GM12878 (cell line): Measurements from ENCODE around the gene BSND. TPM values are rescaled to one million over a fixed set of nuclear protein-coding genes. Genes with fewer than 3 reads are reported as not detected.

Source experiments
- ATAC-seq: fragments of 200-7000 bp; cut with Tn5 transposase; 3 replicates; pipeline ENCODE4 v1.9.1; 2020; ENCODE audit warnings: mild to moderate bottlenecking, moderate library complexity
- BruUV-seq: library from RNA; stranded (reverse); fragments of 400-500 nt; replicated peaks from 2 replicates; lab custom pipeline; 2021; lab: Mats Ljungman, UMichigan
- CTCF ChIA-PET: fragments of 300-600 bp; sonication (Branson Sonifier 250); formaldehyde crosslinking; extraction: SDS; loops from one replicate; lab custom pipeline; 2021; ENCODE audit warnings: inconsistent platforms; lab: Yijun Ruan, JAX
- POLR2A ChIA-PET: fragments of 350-600 bp; formaldehyde crosslinking; extraction: SDS; loops from one replicate; lab custom pipeline; 2021; ENCODE audit warnings: inconsistent platforms; lab: Charles Lee
- RAD21 ChIA-PET: fragments of 300-600 bp; sonication (Branson Sonifier 250); formaldehyde crosslinking; loops from one replicate; lab custom pipeline; 2023; ENCODE audit warnings: antibody characterized with exemption; ENCODE audit not compliant: unreplicated experiment; lab: Charles Lee
- SMC1A ChIA-PET: fragments of 300-600 bp; sonication (Branson Sonifier 250); formaldehyde crosslinking; loops from one replicate; lab custom pipeline; 2023; ENCODE audit not compliant: unreplicated experiment, uncharacterized antibody; lab: Charles Lee
- DNase-seq: peaks from one replicate; pipeline ENCODE4 v3.0.0-alpha.2; 2011; ENCODE audit warnings: low read depth, low spot score
- FAIRE-seq: peaks from 3 replicates; lab custom pipeline; 2011; peaks lifted over from hg19 to GRCh38; lab: Jason Lieb, UNC
- H2AFZ ChIP-seq: 2 replicates; pipeline ENCODE4 v1.6.0; 2011; ENCODE audit warnings: low read depth, low read length, control low read depth; ENCODE audit not compliant: control insufficient read depth
- H3K27ac ChIP-seq: 2 replicates; pipeline ENCODE4 v1.5.1; 2011; ENCODE audit warnings: control low read depth; ENCODE audit not compliant: control insufficient read depth, insufficient read depth
- H3K27me3 ChIP-seq, 2 experiments: replicated peaks in 1 of 2; 2 replicates each; pipeline versions ENCODE4 v1.6.0 to v1.6.1; 2011; ENCODE audit warnings: low read length in 1 of 2; ENCODE audit not compliant: control insufficient read depth in 2 of 2, insufficient read depth in 2 of 2
- H3K36me3 ChIP-seq, 2 experiments: 2 replicates each; pipeline ENCODE4 v1.5.1; 2011; ENCODE audit warnings: low read length in 1 of 2; ENCODE audit not compliant: control insufficient read depth in 2 of 2, insufficient read depth in 2 of 2
- H3K4me1 ChIP-seq: 2 replicates; pipeline ENCODE4 v1.6.1; 2011; ENCODE audit warnings: mild to moderate bottlenecking, low read length, moderate library complexity, mixed read lengths; ENCODE audit not compliant: control insufficient read depth, insufficient read depth
- H3K4me2 ChIP-seq: 2 replicates; pipeline ENCODE4 v1.6.0; 2011; ENCODE audit warnings: control low read depth; ENCODE audit not compliant: control insufficient read depth, insufficient read depth
- H3K4me3 ChIP-seq: fragments of 200-600 bp; sonication (generic); 2 replicates; pipeline ENCODE4 v1.5.1; 2016
- H3K79me2 ChIP-seq: 2 replicates; pipeline ENCODE4 v1.6.0; 2011; ENCODE audit warnings: low read length; ENCODE audit not compliant: control insufficient read depth, insufficient read depth
- H3K9ac ChIP-seq: 2 replicates; pipeline ENCODE4 v1.8.0; 2011; ENCODE audit warnings: low read length, control low read depth, mixed read lengths; ENCODE audit not compliant: control insufficient read depth, insufficient read depth
- H3K9me3 ChIP-seq: replicated peaks from 3 replicates; pipeline ENCODE4 v1.5.1; 2011; ENCODE audit warnings: mild to moderate bottlenecking, low read length; ENCODE audit not compliant: control insufficient read depth, insufficient read depth
- H4K20me1 ChIP-seq: 2 replicates; pipeline ENCODE4 v1.6.0; 2011; ENCODE audit not compliant: control insufficient read depth, insufficient read depth
- CTCF ChIP-seq, 3 experiments: IDR thresholded peaks in 2 of 3; conservative IDR thresholded peaks in 1 of 3; 2 replicates each; pipeline ENCODE4 v1.5.1; 2011; ENCODE audit warnings: low read depth in 3 of 3, low read length in 3 of 3, mild to moderate bottlenecking in 3 of 3, control low read depth in 2 of 3, moderate library complexity in 2 of 3, inconsistent platforms in 1 of 3, mixed read lengths in 1 of 3; ENCODE audit not compliant: control insufficient read depth in 2 of 3, insufficient read depth in 1 of 3; ENCODE audit errors: extremely low read depth in 1 of 3
- EZH2 ChIP-seq: IDR thresholded peaks from 2 replicates; pipeline ENCODE4 v1.6.1; 2012; ENCODE audit warnings: low read depth, mild to moderate bottlenecking, control low read depth, inconsistent platforms, low read length, borderline replicate concordance; ENCODE audit not compliant: control insufficient read depth
- PKNOX1 ChIP-seq: fragments of 450-650 bp; IDR thresholded peaks from 2 replicates; pipeline ENCODE4 v1.6.1; 2016; ENCODE audit warnings: mild to moderate bottlenecking
- RAD21 ChIP-seq: IDR thresholded peaks from 2 replicates; pipeline ENCODE4 v1.6.1; 2011; ENCODE audit warnings: mild to moderate bottlenecking, low read depth, low read length, moderate library complexity; ENCODE audit not compliant: insufficient read depth
- RB1 ChIP-seq: fragments of 450-650 bp; formaldehyde crosslinking; IDR thresholded peaks from 2 replicates; pipeline ENCODE4 v1.6.1; 2017; ENCODE audit warnings: mild to moderate bottlenecking, borderline replicate concordance
- RELA ChIP-seq: fragments of 450-650 bp; IDR thresholded peaks from 2 replicates; pipeline ENCODE4 v1.8.0; 2014; ENCODE audit warnings: borderline replicate concordance; ENCODE audit not compliant: partially characterized antibody
- SMARCA5 ChIP-seq: fragments of 450-650 bp; IDR thresholded peaks from 2 replicates; pipeline ENCODE4 v1.6.1; 2017; ENCODE audit warnings: mild to moderate bottlenecking
- SMC3 ChIP-seq: IDR thresholded peaks from 2 replicates; pipeline ENCODE4 v1.6.1; 2011; ENCODE audit warnings: low read length, improper control_type of control experiment, borderline replicate concordance
- TARDBP ChIP-seq: IDR thresholded peaks from 2 replicates; pipeline ENCODE4 v1.6.1; 2016; ENCODE audit warnings: borderline replicate concordance
- YY1 ChIP-seq: IDR thresholded peaks from 2 replicates; pipeline ENCODE4 v1.6.1; 2011; ENCODE audit warnings: low read depth, mild to moderate bottlenecking, low read length
- ZNF207 ChIP-seq: fragments of 450-650 bp; IDR thresholded peaks from 2 replicates; pipeline ENCODE4 v1.6.1; 2014; ENCODE audit warnings: antibody characterized with exemption, mild to moderate bottlenecking, borderline replicate concordance
- WGBS: methylation state at CpG from one replicate; pipeline ENCODE4 v1.1.6; 2016; ENCODE audit warnings: low lambda C conversion rate; ENCODE audit not compliant: insufficient replicate concordance, insufficient coverage; ENCODE audit errors: missing lambda C conversion rate; 5-methylcytosine and 5-hydroxymethylcytosine counted together
- in situ Hi-C: fragments of 300-500 bp; cut with MboI; formaldehyde crosslinking; loops from 9 replicates; pipeline ENCODE4 v1.14.3; 2018; ENCODE audit warnings: mixed read lengths
- intact Hi-C: fragments of 100-400 bp; cut with micrococcal nuclease; formaldehyde crosslinking; loops from one replicate; pipeline ENCODE4 v1.14.2; 2022; ENCODE audit not compliant: unreplicated experiment
- polyA plus RNA-seq, 11 experiments: library from polyadenylated mRNA; depleted of rRNA in 4 of 11; unstranded in 6 of 11; stranded (reverse) in 5 of 11; fragments of >200 nt; fragmentation: Nextera tagmentation in 4 of 11; fragmentation: Illumina TruSeq in 1 of 11; extraction: Ambion mirVana in 4 of 11; extraction: Trizol in 1 of 11; gene quantifications; 1 replicate in 1 of 11; 2 replicates in 10 of 11; pipeline versions ENCODE4 v1.2.1 to v1.2.3, GENCODE V29; 2011 to 2016; ENCODE audit warnings: inconsistent platforms in 2 of 11, missing spikeins in 2 of 11, low read depth in 1 of 11
- total RNA-seq, 4 experiments: library from RNA; depleted of rRNA in 3 of 4; stranded (reverse); fragments of >200 nt in 3 of 4; fragmentation: Illumina TruSeq in 1 of 4; extraction: Trizol in 1 of 4; gene quantifications; 2 replicates each; pipeline versions ENCODE4 v1.2.1 to v1.2.3, GENCODE V29; 2013 to 2021

Gene BSND
- total and polyA plus RNA-seq, 10 of the 15 experiments (the other 5 are each of a cell fraction or from before 2014, with no cell fraction given): not detected

GRCh38 chr1:54996359-54996868, 2.3 kb upstream of the BSND start:
- H3K27ac ChIP-seq: no peak overlapping the region
- no peak for TF ChIP-seq TARDBP
- peak; percentile 89 for TF ChIP-seq SMARCA5
- peak; percentile 41; the same call in 1 of the 2 replicates for TF ChIP-seq RB1
- TF ChIP-seq EZH2: no peak
- TF ChIP-seq RAD21: peak; percentile 97
- TF ChIP-seq ZNF207: no peak
- peak; percentile 59 to 88 (median 87) for TF ChIP-seq CTCF (IDR thresholded peaks at IDR 0.05 in 2 of 3, conservative IDR thresholded peaks at IDR 0.05 in 1 of 3; ENCODE audit: control insufficient read depth in 2 of 3, extremely low read depth in 1 of 3, insufficient read depth in 1 of 3, low read depth in 3 of 3, low read length in 3 of 3)
- TF ChIP-seq PKNOX1: no peak
- peak; percentile 86 for TF ChIP-seq YY1
- TF ChIP-seq RELA: no peak
- TF ChIP-seq SMC3: peak; percentile 95
- H3K27me3 ChIP-seq: peaks cover 2 to 5% of the 10 kb centered on the region in 2 experiments
- in situ Hi-C loops: loop anchor here (5.0 kb wide), 1 partner anchor 44 kb away; no protein-coding TSS in a partner anchor
- H3K4me2 ChIP-seq: peak overlapping the region; percentile 3; the same call in 1 of the 2 replicates
- DNase-seq: no peak
- H2AFZ ChIP-seq: peak overlapping the region; percentile 1
- no peaks in the 10 kb centered on the region; the same call in 1 of the 2 replicates for H4K20me1 ChIP-seq
- H3K4me3 ChIP-seq: no peak overlapping the region
- no peaks in the 10 kb centered on the region for H3K36me3 ChIP-seq
- ChIA-PET CTCF (interaction anchor here (0.7 to 19.5 kb wide), 18 partner anchors 9 to 123 kb away, joined by 3 to 436 read pairs (median 5); no protein-coding TSS in a partner anchor), SMC1A (interaction anchor here (0.8 to 6.7 kb wide), 8 partner anchors 12 to 56 kb away, joined by 3 to 147 read pairs (median 4); no protein-coding TSS in a partner anchor), POLR2A (no interaction called here), RAD21 (interaction anchor here (0.6 to 5.0 kb wide), 4 partner anchors 14 to 507 kb away, joined by 3 to 156 read pairs (median 4); no protein-coding TSS in a partner anchor)
- under 1% methylated on average over 16 of the region's 23 CpGs for WGBS
- no peaks in the 10 kb centered on the region for H3K79me2 ChIP-seq
- peak; percentile 74 for FAIRE-seq
- BruUV-seq: no TSS peak
- ATAC-seq: peak; percentile 97
- peaks cover 3% of the 10 kb centered on the region; the same call in 1 of the 2 replicates for H3K4me1 ChIP-seq
- no peak overlapping the region for H3K9ac ChIP-seq
- H3K9me3 ChIP-seq: no peaks in the 10 kb centered on the region
- intact Hi-C loops: loop anchor here (1.0 kb wide), 2 partner anchors 46 to 51 kb away; no protein-coding TSS in a partner anchor
